ENCODE data around the gene ADRA2B.

DNA sequence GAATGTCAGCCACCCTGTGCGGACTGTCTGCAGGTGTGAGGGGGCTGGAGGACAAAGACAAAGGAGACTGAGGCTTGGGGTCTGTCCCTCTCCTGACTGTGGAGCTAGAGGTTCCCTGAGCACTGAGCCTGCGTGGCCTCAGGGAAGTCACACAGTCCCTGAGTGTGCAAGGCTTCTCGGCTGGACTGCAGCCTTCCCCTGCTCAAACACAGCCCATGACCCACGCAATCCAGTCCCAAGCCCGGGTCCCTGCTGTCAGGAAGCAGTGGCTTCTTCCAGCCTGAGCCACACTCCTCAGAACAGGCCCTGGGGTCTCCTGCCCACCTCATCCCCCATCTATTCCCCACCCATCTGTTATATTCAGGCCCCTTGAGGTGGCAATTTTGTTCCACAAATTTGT lies 19.2 kb upstream of the ADRA2B start:
- TF ChIP-seq, protein P1, sequence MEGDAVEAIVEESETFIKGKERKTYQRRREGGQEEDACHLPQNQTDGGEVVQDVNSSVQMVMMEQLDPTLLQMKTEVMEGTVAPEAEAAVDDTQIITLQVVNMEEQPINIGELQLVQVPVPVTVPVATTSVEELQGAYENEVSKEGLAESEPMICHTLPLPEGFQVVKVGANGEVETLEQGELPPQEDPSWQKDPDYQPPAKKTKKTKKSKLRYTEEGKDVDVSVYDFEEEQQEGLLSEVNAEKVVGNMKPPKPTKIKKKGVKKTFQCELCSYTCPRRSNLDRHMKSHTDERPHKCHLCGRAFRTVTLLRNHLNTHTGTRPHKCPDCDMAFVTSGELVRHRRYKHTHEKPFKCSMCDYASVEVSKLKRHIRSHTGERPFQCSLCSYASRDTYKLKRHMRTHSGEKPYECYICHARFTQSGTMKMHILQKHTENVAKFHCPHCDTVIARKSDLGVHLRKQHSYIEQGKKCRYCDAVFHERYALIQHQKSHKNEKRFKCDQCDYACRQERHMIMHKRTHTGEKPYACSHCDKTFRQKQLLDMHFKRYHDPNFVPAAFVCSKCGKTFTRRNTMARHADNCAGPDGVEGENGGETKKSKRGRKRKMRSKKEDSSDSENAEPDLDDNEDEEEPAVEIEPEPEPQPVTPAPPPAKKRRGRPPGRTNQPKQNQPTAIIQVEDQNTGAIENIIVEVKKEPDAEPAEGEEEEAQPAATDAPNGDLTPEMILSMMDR (IDR thresholded peaks at IDR 0.05; ENCODE audit: low read length): no peak
- TF ChIP-seq EZH2 (IDR thresholded peaks at IDR 0.05; ENCODE audit: borderline replicate concordance, low read length): no peak

Measured in OCI-LY1 (cell line).